SK-N-SH (cell line): Measurements from ENCODE around the gene CFAP99.

ENCODE experiments used
- CTCF ChIP-seq: fragments of 200-600 bp; sonication (generic); IDR thresholded peaks from 2 replicates; pipeline ENCODE4 v1.6.1; 2017; ENCODE audit warnings: antibody characterized with exemption, mild to moderate bottlenecking, moderate library complexity
- ELF1 ChIP-seq: IDR thresholded peaks from 2 replicates; pipeline ENCODE4 v1.4.0; 2012
- EZH2phosphoT487 ChIP-seq: fragments of 200-600 bp; sonication (generic); IDR thresholded peaks from 2 replicates; pipeline ENCODE4 v1.6.1; 2017; ENCODE audit warnings: low read depth, mixed run types, mild to moderate bottlenecking, antibody characterized with exemption, moderate library complexity, borderline replicate concordance
- MXI1 ChIP-seq: IDR thresholded peaks from 2 replicates; pipeline ENCODE4 v1.6.1; 2012; ENCODE audit warnings: mild to moderate bottlenecking, low read depth, low read length, improper control_type of control experiment
- POLR2AphosphoS5 ChIP-seq: IDR thresholded peaks from 2 replicates; pipeline ENCODE4 v1.6.1; 2012; ENCODE audit warnings: low read depth, low read length
- RAD21 ChIP-seq: IDR thresholded peaks from 2 replicates; pipeline ENCODE4 v1.6.1; 2012; ENCODE audit warnings: mild to moderate bottlenecking, low read length
- YY1 ChIP-seq: IDR thresholded peaks from 2 replicates; pipeline ENCODE4 v1.4.0; 2012; ENCODE audit warnings: low read depth, mild to moderate bottlenecking

GRCh38 chr4:2449511-2450392 is 31.0 kb downstream of the CFAP99 start:
- TF ChIP-seq CTCF: no peak
- TF ChIP-seq ELF1: no peak
- TF ChIP-seq POLR2AphosphoS5: no peak
- TF ChIP-seq MXI1: no peak
- no peak for TF ChIP-seq EZH2phosphoT487
- no peak for TF ChIP-seq RAD21
- no peak for TF ChIP-seq YY1
